Astrocyte (in vitro differentiated cells and primary cell): ENCODE measurements around the gene GIPC1. TPM values are rescaled to one million over a fixed set of nuclear protein-coding genes. Genes with fewer than 3 reads are reported as not detected.

Experiments used
- DNase-seq: peaks from one replicate; pipeline ENCODE4 v3.0.0-alpha.2; 2010; ENCODE audit warnings: low read depth
- FAIRE-seq: peaks from 2 replicates; lab custom pipeline; 2011; peaks lifted over from hg19 to GRCh38; lab: Jason Lieb, UNC
- H2AFZ ChIP-seq: 2 replicates; pipeline ENCODE4 v1.6.0; 2012; ENCODE audit warnings: low read depth, low read length, inconsistent platforms
- H3K27ac ChIP-seq: 2 replicates; pipeline ENCODE4 v1.5.1; 2011; ENCODE audit warnings: low read depth, low read length, inconsistent platforms
- H3K27me3 ChIP-seq: 2 replicates; pipeline ENCODE4 v1.6.0; 2011; ENCODE audit warnings: low read length, inconsistent platforms; ENCODE audit not compliant: insufficient read depth
- H3K36me3 ChIP-seq: 2 replicates; pipeline ENCODE4 v1.5.1; 2011; ENCODE audit warnings: low read length, inconsistent platforms; ENCODE audit not compliant: insufficient read depth
- H3K4me1 ChIP-seq: 2 replicates; pipeline ENCODE4 v1.5.1; 2011; ENCODE audit warnings: low read length, inconsistent platforms; ENCODE audit not compliant: insufficient read depth
- H3K4me2 ChIP-seq: 2 replicates; pipeline ENCODE4 v1.6.0; 2012; ENCODE audit warnings: low read length, inconsistent platforms
- H3K4me3 ChIP-seq: 2 replicates; pipeline ENCODE4 v1.5.1; 2011; ENCODE audit warnings: low read depth, mild to moderate bottlenecking, low read length, inconsistent platforms; ENCODE audit not compliant: insufficient read depth
- H3K79me2 ChIP-seq: 2 replicates; pipeline ENCODE4 v1.6.0; 2012; ENCODE audit warnings: mild to moderate bottlenecking, low read length, inconsistent platforms; ENCODE audit not compliant: insufficient read depth
- H3K9ac ChIP-seq: 2 replicates; pipeline ENCODE4 v1.6.0; 2012; ENCODE audit warnings: mild to moderate bottlenecking, low read length, inconsistent platforms
- H3K9me3 ChIP-seq: 2 replicates; pipeline ENCODE4 v1.5.1; 2012; ENCODE audit warnings: low read depth, mild to moderate bottlenecking, low read length, inconsistent platforms; ENCODE audit not compliant: insufficient read depth
- H4K20me1 ChIP-seq: 2 replicates; pipeline ENCODE4 v1.6.0; 2012; ENCODE audit warnings: low read length, inconsistent platforms; ENCODE audit not compliant: insufficient read depth
- H3K27ac Mint-ChIP-seq: one replicate; pipeline ENCODE4 v1.8.0; 2021; ENCODE audit warnings: mild to moderate bottlenecking, mixed read lengths; ENCODE audit not compliant: unreplicated experiment
- H3K27me3 Mint-ChIP-seq: one replicate; pipeline ENCODE4 v1.8.0; 2021; ENCODE audit warnings: low read depth, mixed read lengths; ENCODE audit not compliant: unreplicated experiment
- H3K36me3 Mint-ChIP-seq: one replicate; pipeline ENCODE4 v1.8.0; 2021; ENCODE audit warnings: low read depth, mixed read lengths; ENCODE audit not compliant: unreplicated experiment
- H3K4me1 Mint-ChIP-seq: one replicate; pipeline ENCODE4 v1.8.0; 2021; ENCODE audit warnings: low read depth, mixed read lengths; ENCODE audit not compliant: unreplicated experiment
- H3K4me3 Mint-ChIP-seq: one replicate; pipeline ENCODE4 v1.8.0; 2021; ENCODE audit warnings: mild to moderate bottlenecking, moderate library complexity, mixed read lengths; ENCODE audit not compliant: unreplicated experiment
- H3K9me3 Mint-ChIP-seq: one replicate; pipeline ENCODE4 v1.8.0; 2021; ENCODE audit warnings: mild to moderate bottlenecking, mixed read lengths; ENCODE audit not compliant: unreplicated experiment
- CTCF ChIP-seq: IDR thresholded peaks from 2 replicates; pipeline ENCODE4 v1.5.1; 2011; ENCODE audit warnings: low read depth, mild to moderate bottlenecking, inconsistent platforms, low read length, moderate library complexity; ENCODE audit not compliant: insufficient read depth
- EZH2 ChIP-seq: IDR thresholded peaks from 2 replicates; pipeline ENCODE4 v1.6.1; 2012; ENCODE audit warnings: mild to moderate bottlenecking, low read length, inconsistent platforms; ENCODE audit not compliant: insufficient read depth
- total RNA-seq: library from RNA; stranded (reverse); gene quantifications from 2 replicates; pipeline ENCODE4 v1.2.1, GENCODE V29; 2021

Gene GIPC1
- total RNA-seq, 1 donor from 2014 or later: 169 TPM

- peaks cover 11% of the 10 kb centered on the region for H3K36me3 Mint-ChIP-seq
- no peaks in the 10 kb centered on the region for H3K9me3 ChIP-seq
- H2AFZ ChIP-seq: no peak overlapping the region
- H3K4me1 Mint-ChIP-seq: no peaks in the 10 kb centered on the region
- H3K79me2 ChIP-seq: peaks cover 29% of the 10 kb centered on the region
- DNase-seq: no peak
- H3K9me3 Mint-ChIP-seq: no peaks in the 10 kb centered on the region
- H3K4me3 Mint-ChIP-seq: no peak overlapping the region
- no peaks in the 10 kb centered on the region for H3K27me3 Mint-ChIP-seq
- peaks cover 29% of the 10 kb centered on the region for H4K20me1 ChIP-seq
- H3K36me3 ChIP-seq: peaks cover 3% of the 10 kb centered on the region
- no peak overlapping the region for H3K4me2 ChIP-seq
- peaks cover 3% of the 10 kb centered on the region for H3K4me1 ChIP-seq
- H3K4me3 ChIP-seq: no peak overlapping the region
- no peak overlapping the region for H3K27ac Mint-ChIP-seq
- no peak overlapping the region for H3K9ac ChIP-seq
- TF ChIP-seq CTCF (no peak), EZH2 (no peak)
- no peak for FAIRE-seq
- no peak overlapping the region for H3K27ac ChIP-seq
- H3K27me3 ChIP-seq: no peaks in the 10 kb centered on the region
These were observed 55.9 kb downstream of the GIPC1 start for GRCh38 chr19:14440049-14440448.

- peaks cover 32% of the 10 kb centered on the region for H3K79me2 ChIP-seq
- peaks cover 29% of the 10 kb centered on the region for H4K20me1 ChIP-seq
- peaks cover 3% of the 10 kb centered on the region for H3K36me3 ChIP-seq
- no peak for FAIRE-seq
- peaks cover 13% of the 10 kb centered on the region for H3K4me1 ChIP-seq
- Mint-ChIP-seq H3K36me3 (peaks cover 11% of the 10 kb centered on the region), H3K4me3 (no peak overlapping the region), H3K27ac (no peak overlapping the region), H3K9me3 (no peaks in the 10 kb centered on the region), H3K4me1 (peaks cover 2% of the 10 kb centered on the region), H3K27me3 (no peaks in the 10 kb centered on the region)
- H2AFZ ChIP-seq: no peak overlapping the region
- no peak overlapping the region for H3K9ac ChIP-seq
- H3K4me3 ChIP-seq: no peak overlapping the region
- H3K27me3 ChIP-seq: no peaks in the 10 kb centered on the region
- no peak overlapping the region for H3K27ac ChIP-seq
- H3K4me2 ChIP-seq: no peak overlapping the region
- no peak for TF ChIP-seq CTCF
- TF ChIP-seq EZH2: no peak
- DNase-seq: no peak
- no peaks in the 10 kb centered on the region for H3K9me3 ChIP-seq
These were observed 56.9 kb downstream of the GIPC1 start for GRCh38 chr19:14439014-14439413.

GRCh38 chr19:14437578-14438140, 58.3 kb downstream of the GIPC1 start:
- FAIRE-seq (no peak), DNase-seq (no peak)
- Histone ChIP-seq H3K27ac (no peak overlapping the region), H3K4me1 (peaks cover 16% of the 10 kb centered on the region), H3K9ac (no peak overlapping the region), H3K9me3 (no peaks in the 10 kb centered on the region), H4K20me1 (peaks cover 29% of the 10 kb centered on the region), H3K4me3 (no peak overlapping the region), H3K4me2 (no peak overlapping the region), H3K79me2 (peaks cover 32% of the 10 kb centered on the region), H3K27me3 (no peaks in the 10 kb centered on the region), H2AFZ (no peak overlapping the region), H3K36me3 (peaks cover 3% of the 10 kb centered on the region)
- H3K4me1 Mint-ChIP-seq: peaks cover 2% of the 10 kb centered on the region
- H3K36me3 Mint-ChIP-seq: peaks cover 8% of the 10 kb centered on the region
- no peaks in the 10 kb centered on the region for H3K9me3 Mint-ChIP-seq
- no peaks in the 10 kb centered on the region for H3K27me3 Mint-ChIP-seq
- TF ChIP-seq CTCF: no peak
- no peak for TF ChIP-seq EZH2
- H3K4me3 Mint-ChIP-seq: no peak overlapping the region
- no peak overlapping the region for H3K27ac Mint-ChIP-seq
